ENCODE results near the gene WIPF2. TPM values are rescaled to one million over a fixed set of nuclear protein-coding genes. Genes with fewer than 3 reads are reported as not detected.

The WIPF2 gene
- total RNA-seq, 1 donor from 2014 or later = 38.3 TPM

- intact Hi-C loops (cut with DNase I) = no loop called here
- no peaks in the 10 kb centered on the region for H3K36me3 ChIP-seq
- no peak overlapping the region for H3K27ac ChIP-seq
- ATAC-seq = no peak
- H3K27me3 ChIP-seq = no peaks in the 10 kb centered on the region
- TF ChIP-seq, protein P1, sequence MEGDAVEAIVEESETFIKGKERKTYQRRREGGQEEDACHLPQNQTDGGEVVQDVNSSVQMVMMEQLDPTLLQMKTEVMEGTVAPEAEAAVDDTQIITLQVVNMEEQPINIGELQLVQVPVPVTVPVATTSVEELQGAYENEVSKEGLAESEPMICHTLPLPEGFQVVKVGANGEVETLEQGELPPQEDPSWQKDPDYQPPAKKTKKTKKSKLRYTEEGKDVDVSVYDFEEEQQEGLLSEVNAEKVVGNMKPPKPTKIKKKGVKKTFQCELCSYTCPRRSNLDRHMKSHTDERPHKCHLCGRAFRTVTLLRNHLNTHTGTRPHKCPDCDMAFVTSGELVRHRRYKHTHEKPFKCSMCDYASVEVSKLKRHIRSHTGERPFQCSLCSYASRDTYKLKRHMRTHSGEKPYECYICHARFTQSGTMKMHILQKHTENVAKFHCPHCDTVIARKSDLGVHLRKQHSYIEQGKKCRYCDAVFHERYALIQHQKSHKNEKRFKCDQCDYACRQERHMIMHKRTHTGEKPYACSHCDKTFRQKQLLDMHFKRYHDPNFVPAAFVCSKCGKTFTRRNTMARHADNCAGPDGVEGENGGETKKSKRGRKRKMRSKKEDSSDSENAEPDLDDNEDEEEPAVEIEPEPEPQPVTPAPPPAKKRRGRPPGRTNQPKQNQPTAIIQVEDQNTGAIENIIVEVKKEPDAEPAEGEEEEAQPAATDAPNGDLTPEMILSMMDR (IDR thresholded peaks at IDR 0.05) = no peak
- no peak overlapping the region for H3K4me3 ChIP-seq
- H3K9me3 ChIP-seq = no peaks in the 10 kb centered on the region
- H3K4me1 ChIP-seq = peaks cover 13% of the 10 kb centered on the region
- DNase-seq = no peak
Observed at GRCh38 chr17:40248507-40248906, 29.4 kb downstream of the WIPF2 start.

DNA sequence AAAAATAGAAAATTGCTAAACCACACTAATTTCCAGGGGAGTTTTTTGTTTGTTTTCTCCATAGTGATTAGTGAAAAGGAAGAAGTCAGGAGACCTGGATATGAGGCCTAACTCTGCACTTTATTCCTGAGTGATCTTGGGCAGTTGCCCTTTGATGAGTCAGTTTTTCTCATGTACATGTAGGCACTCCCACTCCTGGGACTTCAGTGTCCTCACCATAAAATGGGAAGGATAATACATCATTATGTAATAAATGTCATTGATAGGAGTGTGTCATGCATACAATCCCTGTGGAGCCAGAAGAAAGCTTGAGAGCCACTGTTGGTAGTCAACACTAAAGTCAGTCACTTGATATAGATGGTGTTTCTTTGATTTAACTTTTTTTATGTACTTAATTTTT, 32.5 kb downstream of the WIPF2 start:
- peaks cover 13% of the 10 kb centered on the region for H3K4me1 ChIP-seq
- peak; percentile 61 for ATAC-seq
- intact Hi-C loops (cut with DNase I) = no loop called here
- no peaks in the 10 kb centered on the region for H3K27me3 ChIP-seq
- H3K9me3 ChIP-seq = no peaks in the 10 kb centered on the region
- H3K36me3 ChIP-seq = peaks cover 4% of the 10 kb centered on the region
- no peak overlapping the region for H3K4me3 ChIP-seq
- no peak overlapping the region for H3K27ac ChIP-seq
- TF ChIP-seq, protein P1 (IDR thresholded peaks at IDR 0.05) = no peak
- no peak for DNase-seq

DNA sequence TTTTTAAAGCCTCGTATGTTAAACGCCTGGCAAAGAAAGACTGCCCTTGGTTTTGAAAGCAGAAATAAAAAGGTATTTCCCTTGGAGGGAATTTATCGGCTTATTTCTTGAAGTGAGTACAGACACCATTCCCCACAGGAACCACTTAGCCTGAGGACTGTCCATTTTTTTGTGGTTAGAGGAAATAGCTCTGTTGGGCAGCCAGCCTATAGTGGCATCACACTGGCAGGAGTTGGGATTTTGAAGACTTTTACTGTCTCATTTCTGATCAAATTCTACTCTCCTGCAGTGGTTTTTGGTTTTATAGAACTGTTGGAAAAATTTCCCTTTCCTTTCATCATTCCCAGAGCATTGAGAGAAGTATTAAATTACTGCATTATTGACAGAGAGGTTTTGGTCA, 34.5 kb downstream of the WIPF2 start:
- intact Hi-C loops (cut with DNase I) = no loop called here
- no peak for DNase-seq
- Histone ChIP-seq H3K4me1 (peaks cover 13% of the 10 kb centered on the region), H3K27ac (no peak overlapping the region), H3K27me3 (no peaks in the 10 kb centered on the region), H3K4me3 (no peak overlapping the region), H3K9me3 (no peaks in the 10 kb centered on the region), H3K36me3 (peaks cover 24% of the 10 kb centered on the region)
- ATAC-seq = no peak
- TF ChIP-seq, protein P1 (IDR thresholded peaks at IDR 0.05) = no peak

- TF ChIP-seq, protein P1 (IDR thresholded peaks at IDR 0.05) = no peak
- ATAC-seq = no peak
Observed at GRCh38 chr17:40259505-40259904, 40.4 kb downstream of the WIPF2 start.

GRCh38 chr17:40260528-40260927, 41.4 kb downstream of the WIPF2 start:
- Histone ChIP-seq H3K4me3 (no peak overlapping the region), H3K4me1 (no peaks in the 10 kb centered on the region), H3K27ac (no peak overlapping the region), H3K27me3 (no peaks in the 10 kb centered on the region), H3K9me3 (no peaks in the 10 kb centered on the region), H3K36me3 (peaks cover 90% of the 10 kb centered on the region)
- no peak for ATAC-seq
- intact Hi-C loops (cut with DNase I) = no loop called here
- TF ChIP-seq, protein P1 (IDR thresholded peaks at IDR 0.05) = no peak
- no peak for DNase-seq

More at GRCh38 chr17:40259505-40259904, 40.4 kb downstream of the WIPF2 start:
- Histone ChIP-seq H3K9me3 (no peaks in the 10 kb centered on the region), H3K36me3 (peaks cover 80% of the 10 kb centered on the region), H3K4me1 (no peaks in the 10 kb centered on the region), H3K27me3 (no peaks in the 10 kb centered on the region), H3K4me3 (no peak overlapping the region), H3K27ac (no peak overlapping the region)
- no peak for DNase-seq
- intact Hi-C loops (cut with DNase I) = no loop called here
